MV-4-11 (cell line): ENCODE data around the gene EPS8L3.
A peak's percentile ranks its signal among the peaks of the same experiment; 100 is the strongest.
"Not testable (repeated sequence)": the region's sequence is repeated elsewhere in the genome, so short reads cannot be mapped to it uniquely, and the experiment has no call there.

Experiments
- DNase-seq: peaks from one replicate; lab custom pipeline; 2025; lab: John Stamatoyannopoulos, UW

The EPS8L3 gene

DNA sequence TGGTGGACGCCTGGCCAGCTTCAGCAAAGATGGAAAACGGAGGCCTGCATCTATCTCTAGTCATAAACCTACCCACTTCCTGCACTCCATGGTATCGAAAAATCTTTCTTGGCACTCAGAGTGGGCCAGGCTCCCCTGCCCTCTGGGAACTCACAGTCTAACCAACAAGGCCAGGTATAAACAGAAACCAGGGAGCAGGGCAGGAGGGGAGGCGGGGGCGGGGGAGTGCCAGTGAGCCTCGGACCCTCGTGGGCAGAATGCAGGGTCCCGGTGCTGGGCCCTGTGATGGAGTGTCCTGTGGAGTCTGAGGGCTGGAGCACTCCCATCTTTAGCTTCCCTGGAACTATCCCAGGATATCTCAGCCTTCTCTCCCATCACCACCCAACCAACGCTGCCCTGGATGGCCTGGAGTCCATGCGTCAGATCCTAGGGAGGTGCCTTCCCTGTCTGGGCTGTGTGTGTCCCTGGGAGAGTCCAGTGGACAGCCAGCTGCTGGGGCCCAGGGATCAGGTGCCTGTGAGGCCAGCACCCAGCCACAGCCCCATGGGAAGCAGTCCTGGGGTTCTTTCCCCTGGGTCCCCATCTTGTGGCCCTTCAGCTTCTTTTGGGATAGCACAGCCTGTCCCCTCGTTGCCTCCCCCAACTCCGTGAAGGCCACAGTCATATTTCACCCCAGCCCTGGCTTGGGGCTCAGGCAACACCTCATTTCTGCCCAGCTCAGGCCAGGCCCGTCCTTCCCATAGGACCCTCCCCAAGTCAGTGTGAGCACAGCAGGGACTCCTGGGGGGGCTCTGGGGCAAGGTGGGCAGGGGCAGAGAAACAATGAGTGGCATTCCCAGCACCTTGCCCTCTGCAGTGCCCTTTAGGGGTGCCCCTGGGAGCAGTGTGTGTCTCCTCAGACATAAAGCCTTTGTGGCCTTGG is 1.1 kb upstream of the EPS8L3 start:
- no peak for DNase-seq

DNA sequence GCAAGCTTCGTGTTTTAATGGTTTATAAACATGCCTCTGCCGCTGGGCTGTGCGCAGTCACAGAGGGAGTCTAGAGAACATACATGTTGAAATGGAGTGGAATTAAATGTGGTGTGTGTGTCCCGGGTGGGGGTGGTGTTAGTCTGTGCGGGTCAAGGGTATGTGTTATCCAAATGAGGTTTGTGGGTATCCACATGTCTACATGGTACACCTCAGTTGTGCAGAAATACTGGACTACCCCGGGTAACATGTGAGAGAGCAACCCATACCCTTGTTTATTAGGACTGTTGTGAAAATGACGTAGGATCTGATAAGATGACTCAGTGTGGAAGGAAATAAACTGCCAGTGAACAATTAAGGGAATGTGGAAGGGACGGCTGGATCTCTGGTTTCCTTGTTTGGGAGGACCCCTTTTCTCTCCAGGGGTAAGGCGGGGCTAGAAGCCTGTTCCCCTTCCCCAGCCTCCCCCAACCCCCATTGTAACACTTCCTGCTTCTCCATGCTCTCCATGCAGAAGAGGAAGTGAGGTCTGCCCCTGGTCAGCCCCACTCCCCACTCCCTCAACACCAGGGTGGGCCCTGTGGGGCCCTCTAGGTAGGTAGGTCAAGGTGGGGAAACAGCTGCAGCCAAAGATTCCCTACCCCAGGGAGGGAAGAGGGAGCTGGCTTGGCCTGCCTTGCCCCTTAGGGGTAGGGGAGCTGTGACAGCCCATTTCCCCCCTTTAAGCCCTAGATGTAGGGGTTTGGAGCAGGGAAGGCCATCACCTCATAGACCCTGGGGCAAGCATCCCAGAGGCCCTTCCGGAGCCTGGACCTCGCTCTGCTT is 690 bp downstream of the EPS8L3 start:
- DNase-seq = peak; percentile 47

DNA sequence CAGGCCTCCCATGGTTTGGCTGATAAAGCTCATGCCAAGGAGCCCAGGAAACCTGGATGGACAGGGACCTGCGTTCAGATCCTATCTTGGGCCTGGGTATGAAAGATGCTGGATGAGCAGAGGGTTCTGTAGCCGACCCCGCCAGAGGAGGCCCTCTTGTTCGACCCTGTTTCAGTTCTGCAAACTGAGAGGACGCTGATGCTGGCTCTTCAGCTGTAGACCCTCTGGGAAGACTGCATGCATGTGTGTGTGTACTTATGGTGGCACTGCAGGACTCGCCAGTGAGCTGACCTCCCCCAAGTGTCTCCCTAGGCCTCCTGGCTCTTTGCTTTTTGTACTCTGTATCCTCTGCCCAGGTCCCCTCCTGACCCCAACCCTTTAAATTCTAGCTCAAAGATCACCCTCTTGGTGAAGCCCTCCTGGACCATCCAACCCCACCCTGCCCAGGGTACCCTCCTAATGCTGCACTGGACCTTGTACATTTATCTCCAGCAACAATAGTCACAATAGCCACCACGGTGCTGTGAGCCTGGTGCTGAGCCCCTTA is 1.6 kb downstream of the EPS8L3 start:
- DNase-seq = peak; percentile 55

DNA sequence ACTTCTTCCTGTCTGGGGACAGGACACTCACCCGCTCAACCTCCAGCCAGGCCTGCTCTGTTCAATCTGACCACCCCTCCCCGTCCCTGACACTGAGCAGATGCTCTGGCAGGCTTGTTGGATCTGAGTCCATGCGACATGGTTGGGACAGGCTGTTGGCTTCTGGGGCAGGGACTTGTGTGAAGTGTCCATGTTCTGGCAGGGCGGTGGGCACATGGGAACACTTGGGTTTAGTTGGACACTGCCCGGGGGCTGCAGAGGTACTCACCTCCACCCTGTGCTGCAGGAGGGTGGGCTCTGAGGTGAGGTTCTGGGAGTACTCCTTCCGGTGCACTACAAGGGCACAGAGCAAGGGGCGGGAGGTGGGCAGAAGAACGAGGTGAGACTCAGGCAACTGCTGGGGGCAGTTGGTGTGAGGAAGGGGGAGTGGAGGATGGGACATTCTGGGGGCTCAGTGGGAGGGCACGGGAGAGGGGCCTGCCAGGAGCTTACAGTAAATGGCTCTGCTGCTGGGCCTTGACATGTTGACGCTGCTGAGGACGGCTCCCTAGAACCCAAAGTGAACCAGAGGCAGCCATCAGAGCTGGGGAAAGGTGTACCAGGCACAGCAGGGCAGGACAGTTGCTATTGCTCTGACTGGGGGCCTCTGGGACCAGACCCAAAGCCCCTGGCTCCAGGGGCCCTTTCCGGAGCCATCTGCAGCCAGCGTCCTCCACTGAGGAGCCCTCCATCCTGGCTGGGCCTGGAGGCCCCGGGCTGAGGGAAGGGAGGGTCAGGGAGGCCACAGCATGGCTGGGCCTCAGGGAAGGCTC is 2.3 kb downstream of the EPS8L3 start:
- no peak for DNase-seq

DNA sequence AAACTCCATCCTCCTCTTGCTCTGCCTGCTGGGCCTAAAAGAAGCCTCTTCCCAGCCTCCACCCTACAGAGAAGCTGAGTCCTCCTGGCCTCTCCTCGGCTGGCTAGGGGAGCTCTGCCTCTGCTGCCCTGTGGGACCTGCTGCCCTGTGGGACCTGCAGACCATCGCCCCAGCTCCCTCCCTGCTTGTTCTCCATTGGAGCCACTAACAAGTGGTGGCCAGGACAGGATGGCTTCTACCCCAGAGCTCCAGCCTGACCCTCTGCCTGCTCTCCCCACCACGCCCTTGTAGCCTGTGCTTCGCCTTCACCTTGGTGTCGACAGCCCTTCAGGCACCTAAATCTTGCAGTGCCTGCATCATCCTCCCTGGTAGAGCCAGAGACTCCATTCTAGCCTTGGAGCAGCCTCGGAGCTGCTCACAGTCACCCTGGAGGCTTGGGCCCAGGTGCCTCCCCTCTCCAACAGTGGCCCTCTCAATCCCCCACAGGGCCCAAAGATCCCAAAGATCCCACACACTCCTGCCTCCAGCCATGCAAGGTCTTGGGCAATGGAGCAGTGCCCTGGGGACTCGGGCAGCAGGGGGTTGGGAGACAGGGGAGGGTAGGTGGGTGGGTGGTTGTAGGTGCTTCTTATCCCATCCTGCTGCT is 3.0 kb downstream of the EPS8L3 start:
- DNase-seq = no peak

DNA sequence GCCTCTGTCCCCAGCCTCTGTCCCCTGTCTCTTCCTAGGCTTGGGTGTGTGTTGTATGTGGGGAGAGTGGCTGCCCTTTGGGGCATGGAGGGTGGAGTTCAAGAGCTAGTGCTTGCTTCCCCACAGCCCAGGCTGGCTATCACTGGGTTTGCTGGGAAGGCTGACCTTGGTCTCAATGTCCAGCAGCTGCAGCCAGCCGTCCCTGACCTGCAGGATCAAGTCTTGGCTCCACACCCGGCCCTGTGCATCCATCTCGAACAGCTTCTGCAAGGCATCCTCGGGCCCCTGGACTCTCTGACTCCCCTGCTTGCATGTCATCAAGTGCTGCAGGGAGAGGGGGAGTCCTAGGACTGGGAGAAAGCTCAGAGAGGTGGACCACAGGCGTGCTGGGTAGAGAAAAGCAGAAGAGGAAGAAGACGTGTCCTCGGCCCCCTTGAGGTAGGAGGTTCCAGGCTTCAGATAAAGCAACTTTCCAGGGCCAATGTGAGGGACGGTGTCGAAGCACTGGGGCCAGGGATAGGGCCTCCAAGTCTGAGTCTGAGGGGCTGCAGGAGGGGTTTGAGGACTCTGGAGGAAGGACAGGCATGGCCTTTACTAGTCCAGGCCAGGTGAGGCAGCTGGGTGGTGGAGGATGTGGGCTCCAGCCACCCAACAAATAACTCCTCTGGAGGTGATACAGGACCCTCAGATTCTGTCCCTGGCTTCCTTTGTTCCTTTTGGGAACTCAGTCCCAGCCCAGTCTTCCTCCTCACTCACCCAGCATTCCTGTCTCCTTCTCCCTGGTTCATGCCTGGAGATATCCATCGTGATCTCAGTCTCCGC is 4.0 kb downstream of the EPS8L3 start:
- DNase-seq = no peak

DNA sequence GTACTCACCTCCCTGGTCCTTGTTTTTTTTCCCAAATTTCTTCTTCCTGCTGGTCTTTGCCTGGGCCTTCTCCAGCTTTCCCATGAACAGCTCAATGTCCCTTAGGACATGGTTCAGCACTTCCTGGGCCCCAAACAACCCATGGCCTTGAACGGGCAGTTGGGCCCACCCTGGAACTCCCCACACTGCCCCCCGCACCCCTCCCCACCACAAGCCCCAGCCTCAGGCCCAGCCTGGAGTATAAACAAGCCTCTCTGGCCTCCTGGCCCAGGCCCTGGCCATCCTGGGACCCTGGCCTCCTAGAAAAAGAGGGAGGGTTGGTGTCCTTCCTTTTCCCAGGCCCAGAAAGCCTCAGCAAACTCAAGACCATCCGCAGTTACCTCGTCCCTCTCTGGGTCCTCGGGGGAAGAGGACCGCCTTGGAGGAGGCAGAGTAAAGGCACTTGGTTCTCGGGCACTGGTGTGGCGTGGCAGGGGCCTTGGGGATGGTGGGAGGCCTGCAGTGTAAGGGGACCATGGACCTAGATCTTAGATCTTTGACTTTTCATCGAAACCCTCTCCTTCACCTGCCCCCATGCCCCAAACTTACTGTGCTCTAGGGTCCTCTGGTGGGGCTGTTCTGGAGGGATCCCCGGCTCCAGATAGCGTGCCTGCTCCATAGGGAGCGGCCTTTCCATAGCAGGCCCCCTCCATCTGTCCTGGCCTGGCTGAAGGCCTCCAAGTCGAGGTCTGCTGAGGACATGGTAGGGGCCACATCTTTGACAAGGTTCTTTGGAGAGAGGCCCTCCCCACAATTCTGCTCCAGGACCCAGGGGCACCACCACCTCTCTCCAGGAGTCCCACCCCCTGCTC is 5.6 kb downstream of the EPS8L3 start:
- DNase-seq = no peak

DNA sequence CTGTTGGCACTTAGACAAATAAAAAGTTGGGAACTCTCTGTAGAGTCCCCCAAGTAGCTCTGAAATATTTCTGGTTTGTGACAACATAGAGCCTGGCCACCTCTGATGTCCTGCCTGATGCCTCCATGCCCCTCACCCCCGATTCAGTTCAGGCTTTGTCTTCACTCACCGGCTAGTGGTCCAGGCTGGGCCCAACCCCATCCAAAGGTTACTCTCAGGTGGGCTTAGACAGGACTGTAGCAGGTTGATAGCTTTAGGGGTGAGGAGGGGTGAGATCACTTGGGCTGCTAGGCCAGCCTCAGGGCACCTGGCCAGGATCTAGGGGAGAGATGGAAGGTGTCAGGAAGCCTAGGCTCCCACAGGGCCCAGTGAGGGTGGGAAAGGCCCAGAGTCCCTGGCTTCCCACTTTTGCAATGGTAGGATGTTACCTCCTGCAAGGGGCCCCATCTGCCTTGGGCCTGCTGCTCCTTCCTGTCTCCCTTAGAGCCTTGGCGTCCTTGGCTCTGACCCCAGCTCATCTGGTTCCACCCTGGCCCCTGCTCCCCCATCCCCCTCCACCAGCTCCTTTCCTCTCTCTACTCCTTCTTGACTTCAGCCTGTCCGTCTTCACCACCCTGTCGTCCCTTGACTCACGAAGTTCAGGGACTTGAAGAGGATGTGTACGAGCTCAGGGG is 6.7 kb downstream of the EPS8L3 start:
- DNase-seq = no peak

DNA sequence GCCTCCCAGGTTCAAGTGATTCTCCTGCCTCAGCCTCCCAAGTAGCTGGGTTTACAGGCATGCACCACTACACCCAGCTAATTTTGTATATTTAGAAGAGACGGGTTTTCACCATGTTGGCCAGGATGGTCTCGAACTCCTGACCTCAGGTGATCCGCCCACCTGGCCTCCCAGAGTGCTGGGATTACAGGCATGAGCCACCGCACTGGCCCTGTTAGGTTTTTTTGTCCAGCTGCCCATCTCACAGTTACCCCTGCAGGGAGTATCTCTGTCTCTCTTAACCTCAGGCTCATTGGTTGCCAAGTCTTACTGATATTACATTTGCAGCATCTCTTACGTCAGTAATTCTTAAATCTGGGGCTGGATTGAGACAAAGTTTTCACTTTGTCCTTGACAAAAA is 7.4 kb downstream of the EPS8L3 start:
- DNase-seq = not testable (repeated sequence)

DNA sequence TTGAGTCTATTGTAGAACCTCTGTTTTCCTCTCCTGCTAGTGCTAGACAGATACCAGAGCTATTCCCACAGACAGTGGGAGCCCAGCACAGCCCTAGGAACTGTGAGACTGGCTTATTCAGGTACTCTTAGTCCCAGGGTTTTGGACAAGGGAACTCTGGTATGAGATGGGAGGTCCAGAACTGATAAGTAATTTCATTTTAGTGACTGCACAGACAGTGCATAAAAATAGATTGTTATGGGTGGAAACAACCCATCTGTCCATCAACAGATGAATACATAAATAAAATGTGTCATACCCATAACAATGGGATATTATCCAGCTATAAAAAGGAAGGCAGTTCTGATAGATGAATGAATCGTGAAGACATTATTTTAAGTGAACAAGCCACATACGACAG is 9.0 kb downstream of the EPS8L3 start:
- no peak for DNase-seq

DNA sequence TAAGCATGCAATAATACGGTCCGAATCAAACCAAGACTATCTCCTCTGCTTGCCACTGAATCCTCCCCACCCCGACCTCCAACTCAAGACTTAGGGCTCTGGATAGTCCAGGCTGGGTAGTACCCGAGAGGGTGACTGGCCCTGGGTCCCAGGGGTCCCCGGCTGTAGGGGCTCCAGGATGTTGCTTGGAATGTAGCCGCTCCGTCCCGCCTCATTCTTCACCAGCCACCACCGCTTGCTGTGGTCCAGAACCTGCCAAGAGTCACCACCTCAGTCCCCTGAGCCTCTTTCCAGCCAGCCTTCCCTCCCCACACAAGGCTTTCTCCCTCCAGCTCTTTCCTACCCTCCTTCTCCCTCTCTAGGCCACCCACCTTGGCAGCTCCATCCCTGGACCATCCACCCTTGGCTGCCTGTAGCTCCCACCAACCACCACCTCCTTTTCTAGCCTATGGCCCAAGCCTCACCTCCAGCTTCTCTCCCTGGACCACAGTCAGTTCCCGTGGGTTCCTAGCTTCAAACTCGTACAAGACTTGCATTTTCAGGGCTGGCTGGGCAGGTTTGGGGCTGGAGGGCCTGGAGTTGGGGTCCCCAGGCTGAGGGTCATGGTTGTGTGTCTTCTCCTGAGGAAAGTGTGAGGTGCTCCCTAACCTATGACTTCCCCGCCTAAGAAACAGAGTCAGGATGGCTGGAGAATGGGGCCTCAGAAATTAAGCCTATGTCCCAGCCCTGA is 12.0 kb downstream of the EPS8L3 start:
- DNase-seq = no peak

DNA sequence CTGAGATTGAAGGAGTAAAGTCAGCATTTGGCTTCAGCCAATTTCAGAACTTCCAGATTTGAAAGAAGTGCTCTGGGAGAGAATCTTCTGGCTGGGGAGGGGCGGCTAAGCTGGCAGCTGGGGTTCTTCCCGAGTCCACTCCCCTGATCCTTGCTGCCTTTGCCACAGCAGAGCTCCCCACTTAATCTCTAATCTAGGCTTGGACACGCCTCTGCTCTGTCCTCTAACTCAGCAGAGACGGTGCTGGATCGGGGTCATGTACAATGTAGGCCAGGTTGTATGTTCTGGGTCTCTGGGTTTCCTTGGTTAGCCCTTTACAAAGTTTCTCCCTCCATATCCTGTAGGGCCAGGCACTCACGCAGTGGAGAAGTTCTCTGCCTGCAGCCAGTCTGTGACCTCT is 12.8 kb downstream of the EPS8L3 start:
- no peak for DNase-seq

DNA sequence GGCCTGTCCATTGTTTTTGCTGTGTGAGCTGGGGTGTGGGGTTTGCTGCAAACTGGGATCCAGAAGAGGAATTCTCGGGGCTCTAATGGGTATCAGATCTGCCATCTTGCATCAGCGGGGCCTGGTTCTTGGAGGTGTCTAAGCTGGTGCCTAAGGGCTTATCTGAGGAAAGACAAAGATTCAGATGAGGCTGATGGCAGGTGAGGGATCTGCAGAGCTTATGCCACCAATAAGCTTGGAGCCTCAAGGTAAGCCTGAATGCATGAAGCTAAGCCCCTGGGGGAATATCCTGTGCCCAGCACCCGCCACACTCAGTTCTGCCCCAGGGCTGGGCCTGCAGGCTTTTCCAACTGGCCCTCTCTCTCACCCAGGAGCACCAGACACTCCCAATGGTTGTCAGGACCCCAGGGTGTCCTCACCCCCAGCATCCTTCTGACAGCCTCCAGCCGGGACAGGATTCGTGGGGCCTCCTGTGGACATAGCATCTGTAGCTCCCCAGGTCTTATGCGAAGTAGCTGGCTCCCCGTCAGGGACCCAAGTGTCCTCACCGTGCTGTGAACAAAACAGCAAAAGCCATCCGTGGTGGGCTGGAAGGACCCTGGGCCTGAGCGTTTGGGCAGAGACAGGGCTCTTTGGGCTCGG is 13.4 kb downstream of the EPS8L3 start:
- no peak for DNase-seq

DNA sequence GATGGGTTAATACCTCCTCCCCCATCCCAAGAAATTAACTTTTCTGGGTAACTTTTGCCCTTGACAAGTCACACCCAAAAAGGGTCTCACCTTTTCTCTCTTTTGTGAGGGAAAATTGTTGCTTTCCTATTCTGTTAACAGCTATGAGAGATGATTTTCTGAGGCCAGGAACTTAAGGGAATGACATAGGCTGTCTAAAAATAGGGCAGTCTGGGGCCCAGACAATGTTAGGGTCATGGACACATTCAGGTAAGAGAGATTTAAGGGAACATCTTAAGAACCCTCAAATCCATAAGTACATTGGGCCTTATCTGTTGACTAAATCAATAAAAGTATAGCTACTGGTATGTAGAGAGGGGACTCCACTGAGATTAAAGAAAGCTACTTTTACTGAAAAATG is 14.5 kb downstream of the EPS8L3 start:
- DNase-seq = no peak

DNA sequence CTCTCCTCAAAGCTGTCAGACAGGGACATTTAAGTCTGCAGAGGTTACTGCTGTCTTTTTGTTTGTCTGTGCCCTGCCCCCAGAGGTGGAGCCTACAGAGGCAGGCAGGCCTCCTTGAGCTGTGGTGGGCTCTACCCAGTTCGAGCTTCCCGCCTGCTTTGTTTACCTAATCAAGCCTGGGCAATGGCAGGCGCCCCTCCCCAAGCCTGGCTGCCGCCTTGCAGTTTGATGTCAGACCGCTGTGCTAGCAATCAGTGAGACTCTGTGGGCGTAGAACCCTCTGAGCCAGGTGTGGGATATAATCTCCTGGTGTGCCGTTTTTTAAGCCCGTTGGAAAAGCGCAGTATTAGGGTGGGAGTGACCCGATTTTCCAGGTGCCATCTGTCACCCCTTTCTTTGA is 15.4 kb downstream of the EPS8L3 start:
- DNase-seq = not testable (repeated sequence)

DNA sequence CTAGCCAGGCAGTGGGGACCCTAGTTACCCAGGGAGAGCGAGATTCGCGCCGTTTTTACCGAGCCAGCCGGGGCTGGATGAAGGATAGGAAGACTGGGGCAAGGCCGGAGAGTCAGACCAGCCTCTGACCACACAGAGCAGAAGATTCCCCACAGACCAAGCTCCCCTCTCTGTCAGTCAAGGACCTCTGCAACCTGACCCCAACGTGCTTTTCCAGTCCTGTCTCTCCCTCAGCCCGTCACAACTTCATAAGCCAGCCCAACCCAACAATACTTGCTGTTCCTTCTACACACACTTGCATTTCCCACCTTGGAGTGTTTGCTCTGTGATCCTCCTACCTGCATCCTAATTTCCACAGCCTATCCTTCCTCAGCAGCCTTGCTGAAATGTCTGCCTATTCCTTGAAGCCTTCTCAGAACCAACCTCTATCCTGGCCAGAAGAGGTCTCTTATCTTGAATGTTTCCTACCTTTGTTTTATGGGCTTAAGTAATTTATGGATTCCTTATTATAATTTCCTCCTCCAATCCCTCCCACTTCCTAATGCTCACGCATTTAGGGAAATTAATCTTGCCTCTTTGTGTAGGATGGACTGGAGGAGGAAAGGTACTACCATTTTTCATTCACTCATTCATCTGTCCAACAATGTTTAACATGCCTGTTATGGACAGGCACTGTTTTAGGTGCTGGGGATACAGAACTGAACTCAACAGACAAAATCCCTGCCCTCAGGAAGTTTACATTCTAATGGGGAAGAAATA is 22.9 kb downstream of the EPS8L3 start, which contains the start of gene GSTM3:
TSS of gene GSTM3 (minus strand) at position 424 of the 759 bp plus-strand sequence. CDS start 751 bp downstream, outside the sequence.
- no peak for DNase-seq
